Mesendoderm (in vitro differentiated cells): ENCODE results near the gene CADM4.
A peak's percentile ranks its signal among the peaks of the same experiment; 100 is the strongest.

Source experiments
- DNase-seq: peaks from one replicate; pipeline ENCODE4 v3.0.0; 2013
- H2AK5ac ChIP-seq: 2 replicates; pipeline ENCODE4 v1.6.1; 2013; ENCODE audit warnings: low read length, inconsistent platforms
- H2BK120ac ChIP-seq: 2 replicates; pipeline ENCODE4 v1.6.1; 2013; ENCODE audit warnings: low read depth, mild to moderate bottlenecking, low read length, moderate library complexity, mixed read lengths
- H2BK15ac ChIP-seq: replicated peaks from 2 replicates; pipeline ENCODE4 v1.6.1; 2013; ENCODE audit warnings: low read depth, mild to moderate bottlenecking, moderate library complexity
- H2BK5ac ChIP-seq: 2 replicates; pipeline ENCODE4 v1.6.1; 2013; ENCODE audit warnings: low read length, inconsistent platforms
- H3K18ac ChIP-seq: 2 replicates; pipeline ENCODE4 v1.6.1; 2013; ENCODE audit warnings: mild to moderate bottlenecking, low read length, mixed read lengths
- H3K23ac ChIP-seq: one replicate; pipeline ENCODE4 v1.6.1; 2013; ENCODE audit warnings: low read length
- H3K27ac ChIP-seq: 2 replicates; pipeline ENCODE4 v1.5.1; 2013; ENCODE audit warnings: low read depth, mild to moderate bottlenecking, inconsistent platforms, low read length, moderate library complexity
- H3K27me3 ChIP-seq: 2 replicates; pipeline ENCODE4 v1.6.1; 2013; ENCODE audit warnings: low read length, control low read depth, mild to moderate bottlenecking, inconsistent platforms; ENCODE audit not compliant: insufficient read depth, poor library complexity
- H3K36me3 ChIP-seq: 2 replicates; pipeline ENCODE4 v1.6.1; 2013; ENCODE audit warnings: low read length, inconsistent platforms; ENCODE audit not compliant: control insufficient read depth, insufficient read depth
- H3K4ac ChIP-seq: one replicate; pipeline ENCODE4 v1.6.1; 2013; ENCODE audit warnings: low read depth, mild to moderate bottlenecking, low read length, moderate library complexity
- H3K4me1 ChIP-seq: 2 replicates; pipeline ENCODE4 v1.6.1; 2013; ENCODE audit warnings: low read depth, low read length, inconsistent platforms; ENCODE audit not compliant: control insufficient read depth
- H3K4me2 ChIP-seq: 2 replicates; pipeline ENCODE4 v1.6.1; 2013; ENCODE audit warnings: low read length
- H3K4me3 ChIP-seq: 2 replicates; pipeline ENCODE4 v1.5.1; 2013; ENCODE audit warnings: mild to moderate bottlenecking, low read length
- H3K56ac ChIP-seq: one replicate; pipeline ENCODE4 v1.6.1; 2013; ENCODE audit warnings: low read length
- H3K79me1 ChIP-seq: 2 replicates; pipeline ENCODE4 v1.6.1; 2013; ENCODE audit warnings: low read length, inconsistent platforms
- H3K79me2 ChIP-seq: 2 replicates; pipeline ENCODE4 v1.6.1; 2013; ENCODE audit warnings: mild to moderate bottlenecking, low read length; ENCODE audit not compliant: control insufficient read depth, insufficient read depth
- H3K9ac ChIP-seq: 2 replicates; pipeline ENCODE4 v1.6.1; 2013; ENCODE audit warnings: low read length, inconsistent platforms
- H4K5ac ChIP-seq: one replicate; pipeline ENCODE4 v1.6.1; 2013; ENCODE audit warnings: low read length
- H4K8ac ChIP-seq: one replicate; pipeline ENCODE4 v1.6.1; 2013; ENCODE audit warnings: low read depth, mild to moderate bottlenecking, control low read depth, low read length, moderate library complexity
- WGBS: extraction: QIAGEN DNeasy Blood & Tissue Kit; methylation state at CpG from one replicate; pipeline ENCODE4 v1.1.7; 2013; ENCODE audit warnings: low lambda C conversion rate, missing lambda C conversion rate; ENCODE audit not compliant: insufficient coverage; ENCODE audit errors: extremely low coverage; 5-methylcytosine and 5-hydroxymethylcytosine counted together

Gene CADM4

GRCh38 chr19:43618921-43619261, 20.8 kb downstream of the CADM4 start:
- Histone ChIP-seq H3K4me3 (peak overlapping the region; percentile 18), H2BK120ac (no peak overlapping the region), H3K36me3 (no peaks in the 10 kb centered on the region), H3K4ac (no peak overlapping the region), H4K5ac (no peak overlapping the region), H3K9ac (peak overlapping the region; percentile 71), H3K79me1 (peaks cover 1% of the 10 kb centered on the region), H3K18ac (peak overlapping the region; percentile 77), H2BK5ac (no peak overlapping the region), H3K4me1 (no peaks in the 10 kb centered on the region), H2BK15ac (no peak overlapping the region), H3K23ac (no peak overlapping the region), H3K56ac (peak overlapping the region; percentile 77), H3K27ac (peak overlapping the region; percentile 85), H2AK5ac (no peak overlapping the region), H4K8ac (no peak overlapping the region), H3K4me2 (peak overlapping the region; percentile 28), H3K79me2 (no peaks in the 10 kb centered on the region), H3K27me3 (no peaks in the 10 kb centered on the region)
- no CpG with 5 or more reads among the region's 14 CpGs for WGBS
- DNase-seq: no peak

- H3K23ac ChIP-seq: no peak overlapping the region
- no peak overlapping the region for H3K4me3 ChIP-seq
- no peak overlapping the region for H3K9ac ChIP-seq
- no CpG with 5 or more reads among the region's 6 CpGs for WGBS
- no peaks in the 10 kb centered on the region for H3K4me1 ChIP-seq
- H2BK15ac ChIP-seq: no peak overlapping the region
- no peaks in the 10 kb centered on the region for H3K36me3 ChIP-seq
- no peak overlapping the region for H2BK5ac ChIP-seq
- no peak overlapping the region for H4K8ac ChIP-seq
- H3K79me1 ChIP-seq: peaks cover 1% of the 10 kb centered on the region
- no peaks in the 10 kb centered on the region for H3K79me2 ChIP-seq
- no peaks in the 10 kb centered on the region for H3K27me3 ChIP-seq
- H2BK120ac ChIP-seq: no peak overlapping the region
- H3K4me2 ChIP-seq: no peak overlapping the region
- H3K4ac ChIP-seq: no peak overlapping the region
- H3K27ac ChIP-seq: no peak overlapping the region
- H3K18ac ChIP-seq: no peak overlapping the region
- no peak for DNase-seq
- no peak overlapping the region for H4K5ac ChIP-seq
- H3K56ac ChIP-seq: no peak overlapping the region
- no peak overlapping the region for H2AK5ac ChIP-seq
Measured at GRCh38 chr19:43616954-43617353, 22.7 kb downstream of the CADM4 start.

GRCh38 chr19:43616306-43616705, 23.3 kb downstream of the CADM4 start:
- H2BK120ac ChIP-seq: no peak overlapping the region
- no peak overlapping the region for H4K8ac ChIP-seq
- H3K56ac ChIP-seq: no peak overlapping the region
- DNase-seq: no peak
- H3K4ac ChIP-seq: no peak overlapping the region
- H3K4me1 ChIP-seq: no peaks in the 10 kb centered on the region
- no peak overlapping the region for H3K27ac ChIP-seq
- no peak overlapping the region for H3K4me3 ChIP-seq
- no peak overlapping the region for H3K23ac ChIP-seq
- H4K5ac ChIP-seq: no peak overlapping the region
- no peak overlapping the region for H2BK5ac ChIP-seq
- H2BK15ac ChIP-seq: no peak overlapping the region
- WGBS: no CpG with 5 or more reads among the region's 1 CpG
- H3K18ac ChIP-seq: no peak overlapping the region
- H3K36me3 ChIP-seq: no peaks in the 10 kb centered on the region
- no peaks in the 10 kb centered on the region for H3K27me3 ChIP-seq
- H3K4me2 ChIP-seq: no peak overlapping the region
- peaks cover 1% of the 10 kb centered on the region for H3K79me1 ChIP-seq
- H3K79me2 ChIP-seq: no peaks in the 10 kb centered on the region
- H3K9ac ChIP-seq: no peak overlapping the region
- no peak overlapping the region for H2AK5ac ChIP-seq

- Histone ChIP-seq H3K79me2 (no peaks in the 10 kb centered on the region), H3K4me2 (no peak overlapping the region), H4K5ac (no peak overlapping the region), H4K8ac (no peak overlapping the region), H3K4ac (no peak overlapping the region), H3K27ac (no peak overlapping the region), H3K4me3 (no peak overlapping the region), H2BK120ac (no peak overlapping the region), H2BK5ac (no peak overlapping the region), H3K4me1 (no peaks in the 10 kb centered on the region), H3K18ac (no peak overlapping the region), H2AK5ac (no peak overlapping the region), H3K56ac (no peak overlapping the region), H3K36me3 (no peaks in the 10 kb centered on the region), H3K27me3 (no peaks in the 10 kb centered on the region), H2BK15ac (no peak overlapping the region), H3K23ac (no peak overlapping the region), H3K9ac (no peak overlapping the region), H3K79me1 (peaks cover 1% of the 10 kb centered on the region)
- DNase-seq: peak; percentile 5
- WGBS: no CpG with 5 or more reads among the region's 12 CpGs
Measured at GRCh38 chr19:43612374-43612773, 27.3 kb downstream of the CADM4 start.

GRCh38 chr19:43611788-43612187, 27.9 kb downstream of the CADM4 start, which contains the start of gene SRRM5:
SRRM5 (plus strand) TSS chr19:43612088; CDS start chr19:43612122, 34 bp downstream.
- H2AK5ac ChIP-seq: no peak within 1 kb of the TSS
- H3K79me2 ChIP-seq: no peaks in the 10 kb centered on the region
- no peak within 1 kb of the TSS for H2BK15ac ChIP-seq
- H3K27ac ChIP-seq: no peak within 1 kb of the TSS
- H3K18ac ChIP-seq: no peak within 1 kb of the TSS
- no CpG with 5 or more reads among the region's 3 CpGs for WGBS
- H3K4me1 ChIP-seq: no peaks in the 10 kb centered on the region
- no peak for DNase-seq
- no peaks in the 10 kb centered on the region for H3K36me3 ChIP-seq
- no peak within 1 kb of the TSS for H4K5ac ChIP-seq
- H3K27me3 ChIP-seq: no peaks in the 10 kb centered on the region
- no peak within 1 kb of the TSS for H2BK5ac ChIP-seq
- H3K4ac ChIP-seq: no peak within 1 kb of the TSS
- H4K8ac ChIP-seq: no peak within 1 kb of the TSS
- no peak within 1 kb of the TSS for H3K23ac ChIP-seq
- H3K4me2 ChIP-seq: no peak within 1 kb of the TSS
- H3K79me1 ChIP-seq: peaks cover 1% of the 10 kb centered on the region
- H3K4me3 ChIP-seq: no peak within 1 kb of the TSS
- H2BK120ac ChIP-seq: no peak within 1 kb of the TSS
- no peak within 1 kb of the TSS for H3K56ac ChIP-seq
- no peak within 1 kb of the TSS for H3K9ac ChIP-seq

- Histone ChIP-seq H3K36me3 (no peaks in the 10 kb centered on the region), H3K4ac (no peak overlapping the region), H3K18ac (no peak overlapping the region), H3K4me1 (no peaks in the 10 kb centered on the region), H3K79me1 (peaks cover 1% of the 10 kb centered on the region), H3K27ac (peak overlapping the region; percentile 37), H2BK5ac (no peak overlapping the region), H2AK5ac (no peak overlapping the region), H3K4me2 (no peak overlapping the region), H4K5ac (no peak overlapping the region), H3K23ac (no peak overlapping the region), H3K79me2 (no peaks in the 10 kb centered on the region), H2BK120ac (no peak overlapping the region), H3K27me3 (no peaks in the 10 kb centered on the region), H3K56ac (no peak overlapping the region), H3K4me3 (no peak overlapping the region), H4K8ac (no peak overlapping the region), H2BK15ac (no peak overlapping the region), H3K9ac (no peak overlapping the region)
- WGBS: no CpG with 5 or more reads among the region's 3 CpGs
- DNase-seq: peak; percentile 57
Measured at GRCh38 chr19:43610493-43610892, 29.2 kb downstream of the CADM4 start.
